Thoracic aorta (tissue), 2 donors: ENCODE results near the gene ARHGEF11. TPM values are rescaled to one million over a fixed set of nuclear protein-coding genes. Genes with fewer than 3 reads are reported as not detected.

Experiments
- ATAC-seq: fragments of 150-250 bp; one replicate; pipeline ENCODE4 v1.8.0; 2017; ENCODE audit warnings: low read depth; ENCODE audit not compliant: insufficient number of reproducible peaks, low FRiP score
- DNase-seq: peaks from one replicate; pipeline ENCODE4 v3.0.0-alpha.2; 2020; ENCODE audit warnings: low spot score
- H3K27ac ChIP-seq, 2 donors: fragments of 200-600 bp; sonication (generic); 1 replicate in 1 of 2; 2 replicates in 1 of 2; pipeline ENCODE4 v1.5.1; 2016; ENCODE audit warnings: mild to moderate bottlenecking in 2 of 2, moderate library complexity in 2 of 2
- H3K27me3 ChIP-seq: fragments of 200-600 bp; sonication (generic); replicated peaks from 2 replicates; pipeline ENCODE4 v1.6.0; 2016; ENCODE audit warnings: mild to moderate bottlenecking; ENCODE audit not compliant: insufficient read depth
- H3K36me3 ChIP-seq: fragments of 200-600 bp; sonication (generic); one replicate; pipeline ENCODE4 v1.5.1; 2016
- H3K4me1 ChIP-seq, 2 donors: fragments of 200-600 bp; sonication (generic); 1 replicate in 1 of 2; 2 replicates in 1 of 2; pipeline versions ENCODE4 v1.5.1 to v1.6.0; 2016; ENCODE audit warnings: low read depth in 2 of 2, mild to moderate bottlenecking in 1 of 2; ENCODE audit not compliant: control insufficient read depth in 1 of 2
- H3K4me3 ChIP-seq: fragments of 200-600 bp; sonication (generic); 2 replicates; pipeline ENCODE4 v1.5.1; 2016; ENCODE audit warnings: mild to moderate bottlenecking
- H3K9me3 ChIP-seq: fragments of 200-600 bp; sonication (generic); 2 replicates; pipeline ENCODE4 v1.5.1; 2016
- CTCF ChIP-seq: fragments of 200-600 bp; sonication (generic); IDR thresholded peaks from one replicate; pipeline ENCODE4 v1.5.1; 2019; ENCODE audit warnings: antibody characterized with exemption
- total RNA-seq, 2 donors: library from RNA; depleted of rRNA; stranded (reverse); fragments of >200 nt; gene quantifications; one replicate each; pipeline versions ENCODE4 v1.1.0 to v1.2.3, GENCODE V29; 2016

ARHGEF11 gene
- total RNA-seq, 2 donors from 2014 or later = 40.3 to 40.6 TPM

- DNase-seq (no peak), ATAC-seq (no peak)
- H3K4me1 ChIP-seq = peaks cover 0 to 3% of the 10 kb centered on the region in 2 donors
- H3K27me3 ChIP-seq = no peaks in the 10 kb centered on the region
- H3K36me3 ChIP-seq = no peaks in the 10 kb centered on the region
- H3K4me3 ChIP-seq = no peak overlapping the region
- H3K9me3 ChIP-seq = no peaks in the 10 kb centered on the region
- H3K27ac ChIP-seq = no peak overlapping the region
- TF ChIP-seq CTCF = no peak
Observed at GRCh38 chr1:157086299-157086698, 40.8 kb upstream of the ARHGEF11 start.

GRCh38 chr1:157085421-157085820 is 39.9 kb upstream of the ARHGEF11 start:
- no peak for DNase-seq
- ATAC-seq = no peak
- Histone ChIP-seq H3K4me1 (peaks cover 0 to 2% of the 10 kb centered on the region in 2 donors), H3K27me3 (no peaks in the 10 kb centered on the region), H3K36me3 (no peaks in the 10 kb centered on the region), H3K27ac (no peak overlapping the region), H3K9me3 (no peaks in the 10 kb centered on the region), H3K4me3 (no peak overlapping the region)
- TF ChIP-seq CTCF = no peak

GRCh38 chr1:157084720-157085119 is 39.2 kb upstream of the ARHGEF11 start:
- Histone ChIP-seq H3K4me1 (no peaks in the 10 kb centered on the region), H3K27me3 (no peaks in the 10 kb centered on the region), H3K36me3 (no peaks in the 10 kb centered on the region), H3K9me3 (no peaks in the 10 kb centered on the region), H3K4me3 (no peak overlapping the region), H3K27ac (no peak overlapping the region)
- DNase-seq (no peak), ATAC-seq (no peak)
- TF ChIP-seq CTCF = no peak

- Histone ChIP-seq H3K4me1 (no peaks in the 10 kb centered on the region), H3K27me3 (no peaks in the 10 kb centered on the region), H3K9me3 (no peaks in the 10 kb centered on the region), H3K36me3 (no peaks in the 10 kb centered on the region), H3K4me3 (no peak overlapping the region), H3K27ac (no peak overlapping the region)
- no peak for TF ChIP-seq CTCF
- DNase-seq (no peak), ATAC-seq (no peak)
Observed at GRCh38 chr1:157081707-157082106, 36.2 kb upstream of the ARHGEF11 start.

GRCh38 chr1:157080714-157081113 is 35.2 kb upstream of the ARHGEF11 start:
- no peak overlapping the region for H3K4me3 ChIP-seq
- H3K9me3 ChIP-seq = no peaks in the 10 kb centered on the region
- DNase-seq = no peak
- no peak for TF ChIP-seq CTCF
- no peaks in the 10 kb centered on the region for H3K27me3 ChIP-seq
- no peak for ATAC-seq
- H3K27ac ChIP-seq = no peak overlapping the region
- no peaks in the 10 kb centered on the region for H3K36me3 ChIP-seq
- no peaks in the 10 kb centered on the region for H3K4me1 ChIP-seq
